ENCODE data around the gene PTGER3. TPM values are rescaled to one million over a fixed set of nuclear protein-coding genes. Genes with fewer than 3 reads are reported as not detected.

Gene PTGER3
- total RNA-seq, 2 experiments from 2014 or later, result not detected

- no peak overlapping the region for H3K4me3 Mint-ChIP-seq
- H3K36me3 Mint-ChIP-seq, result no peaks in the 10 kb centered on the region
- no peak overlapping the region for H3K27ac Mint-ChIP-seq
- peaks cover 25% of the 10 kb centered on the region for H3K27me3 Mint-ChIP-seq
- DNase-seq, result no peak
- H3K4me1 Mint-ChIP-seq, result peaks cover 2% of the 10 kb centered on the region
- no peaks in the 10 kb centered on the region for H3K9me3 Mint-ChIP-seq
Measured at GRCh38 chr1:71037829-71038620, 9.6 kb downstream of the PTGER3 start.

GRCh38 chr1:71037066-71037465, 10.6 kb downstream of the PTGER3 start:
- H3K36me3 Mint-ChIP-seq, result no peaks in the 10 kb centered on the region
- DNase-seq, result no peak
- H3K9me3 Mint-ChIP-seq, result no peaks in the 10 kb centered on the region
- H3K27ac Mint-ChIP-seq, result no peak overlapping the region
- H3K27me3 Mint-ChIP-seq, result peaks cover 25% of the 10 kb centered on the region
- peaks cover 2% of the 10 kb centered on the region for H3K4me1 Mint-ChIP-seq
- no peak overlapping the region for H3K4me3 Mint-ChIP-seq

GRCh38 chr1:71033136-71033535, 14.5 kb downstream of the PTGER3 start:
- H3K4me3 Mint-ChIP-seq, result no peak overlapping the region
- H3K4me1 Mint-ChIP-seq, result no peaks in the 10 kb centered on the region
- no peaks in the 10 kb centered on the region for H3K36me3 Mint-ChIP-seq
- DNase-seq, result no peak
- H3K27ac Mint-ChIP-seq, result no peak overlapping the region
- H3K9me3 Mint-ChIP-seq, result no peaks in the 10 kb centered on the region
- peaks cover 11% of the 10 kb centered on the region for H3K27me3 Mint-ChIP-seq

GRCh38 chr1:71031426-71031825, 16.2 kb downstream of the PTGER3 start:
- DNase-seq, result no peak
- no peak overlapping the region for H3K4me3 Mint-ChIP-seq

GRCh38 chr1:71030026-71030425, 17.6 kb downstream of the PTGER3 start:
- Mint-ChIP-seq H3K36me3 (no peaks in the 10 kb centered on the region), H3K27me3 (peaks cover 4% of the 10 kb centered on the region), H3K4me1 (no peaks in the 10 kb centered on the region), H3K9me3 (no peaks in the 10 kb centered on the region), H3K27ac (no peak overlapping the region), H3K4me3 (no peak overlapping the region)
- DNase-seq, result no peak

More at GRCh38 chr1:71031426-71031825, 16.2 kb downstream of the PTGER3 start:
- Mint-ChIP-seq H3K4me1 (no peaks in the 10 kb centered on the region), H3K36me3 (no peaks in the 10 kb centered on the region), H3K9me3 (no peaks in the 10 kb centered on the region), H3K27ac (no peak overlapping the region), H3K27me3 (peaks cover 11% of the 10 kb centered on the region)

GRCh38 chr1:71028981-71029380, 18.6 kb downstream of the PTGER3 start:
- H3K4me3 Mint-ChIP-seq, result no peak overlapping the region
- no peaks in the 10 kb centered on the region for H3K4me1 Mint-ChIP-seq
- H3K9me3 Mint-ChIP-seq, result no peaks in the 10 kb centered on the region
- H3K36me3 Mint-ChIP-seq, result no peaks in the 10 kb centered on the region
- DNase-seq, result no peak
- peaks cover 4% of the 10 kb centered on the region for H3K27me3 Mint-ChIP-seq
- H3K27ac Mint-ChIP-seq, result no peak overlapping the region

GRCh38 chr1:71027991-71028390, 19.6 kb downstream of the PTGER3 start:
- H3K4me1 Mint-ChIP-seq, result no peaks in the 10 kb centered on the region
- H3K27ac Mint-ChIP-seq, result no peak overlapping the region
- peaks cover 4% of the 10 kb centered on the region for H3K27me3 Mint-ChIP-seq
- H3K9me3 Mint-ChIP-seq, result no peaks in the 10 kb centered on the region
- H3K36me3 Mint-ChIP-seq, result no peaks in the 10 kb centered on the region
- DNase-seq, result no peak
- no peak overlapping the region for H3K4me3 Mint-ChIP-seq

GRCh38 chr1:71026093-71026492, 21.5 kb downstream of the PTGER3 start:
- no peak overlapping the region for H3K4me3 Mint-ChIP-seq
- H3K9me3 Mint-ChIP-seq, result no peaks in the 10 kb centered on the region
- no peaks in the 10 kb centered on the region for H3K4me1 Mint-ChIP-seq
- no peaks in the 10 kb centered on the region for H3K36me3 Mint-ChIP-seq
- H3K27ac Mint-ChIP-seq, result no peak overlapping the region
- no peak for DNase-seq
- peaks cover 4% of the 10 kb centered on the region for H3K27me3 Mint-ChIP-seq

- H3K27ac Mint-ChIP-seq, result no peak overlapping the region
- H3K9me3 Mint-ChIP-seq, result no peaks in the 10 kb centered on the region
- no peaks in the 10 kb centered on the region for H3K4me1 Mint-ChIP-seq
- H3K27me3 Mint-ChIP-seq, result peaks cover 3% of the 10 kb centered on the region
- no peak for DNase-seq
- no peaks in the 10 kb centered on the region for H3K36me3 Mint-ChIP-seq
- H3K4me3 Mint-ChIP-seq, result no peak overlapping the region
Measured at GRCh38 chr1:71023515-71023914, 24.1 kb downstream of the PTGER3 start.

- DNase-seq, result no peak
- Mint-ChIP-seq H3K4me1 (no peaks in the 10 kb centered on the region), H3K27ac (no peak overlapping the region), H3K36me3 (no peaks in the 10 kb centered on the region), H3K4me3 (no peak overlapping the region), H3K9me3 (no peaks in the 10 kb centered on the region), H3K27me3 (no peaks in the 10 kb centered on the region)
Measured at GRCh38 chr1:71019233-71019969, 28.2 kb downstream of the PTGER3 start.

- H3K4me3 Mint-ChIP-seq, result no peak overlapping the region
- no peaks in the 10 kb centered on the region for H3K9me3 Mint-ChIP-seq
- DNase-seq, result no peak
- H3K27me3 Mint-ChIP-seq, result no peaks in the 10 kb centered on the region
- no peaks in the 10 kb centered on the region for H3K4me1 Mint-ChIP-seq
- H3K36me3 Mint-ChIP-seq, result no peaks in the 10 kb centered on the region
- no peak overlapping the region for H3K27ac Mint-ChIP-seq
Measured at GRCh38 chr1:71018791-71019190, 28.8 kb downstream of the PTGER3 start.

- Mint-ChIP-seq H3K4me1 (no peaks in the 10 kb centered on the region), H3K9me3 (no peaks in the 10 kb centered on the region), H3K36me3 (no peaks in the 10 kb centered on the region), H3K27ac (no peak overlapping the region), H3K27me3 (no peaks in the 10 kb centered on the region), H3K4me3 (no peak overlapping the region)
- no peak for DNase-seq
Measured at GRCh38 chr1:71015745-71016144, 31.9 kb downstream of the PTGER3 start.

- H3K9me3 Mint-ChIP-seq, result no peaks in the 10 kb centered on the region
- no peak overlapping the region for H3K4me3 Mint-ChIP-seq
- no peaks in the 10 kb centered on the region for H3K36me3 Mint-ChIP-seq
- H3K4me1 Mint-ChIP-seq, result no peaks in the 10 kb centered on the region
- H3K27me3 Mint-ChIP-seq, result no peaks in the 10 kb centered on the region
- no peak overlapping the region for H3K27ac Mint-ChIP-seq
- DNase-seq, result no peak
Measured at GRCh38 chr1:71014178-71014579, 33.4 kb downstream of the PTGER3 start.

GRCh38 chr1:71002709-71003475, 44.7 kb downstream of the PTGER3 start:
- Mint-ChIP-seq H3K27ac (no peak overlapping the region), H3K36me3 (no peaks in the 10 kb centered on the region), H3K4me3 (no peak overlapping the region), H3K27me3 (peaks cover 9% of the 10 kb centered on the region), H3K4me1 (no peaks in the 10 kb centered on the region), H3K9me3 (no peaks in the 10 kb centered on the region)
- no peak for DNase-seq

GRCh38 chr1:71001624-71002023, 46.0 kb downstream of the PTGER3 start:
- DNase-seq, result no peak
- Mint-ChIP-seq H3K4me1 (no peaks in the 10 kb centered on the region), H3K4me3 (no peak overlapping the region), H3K27ac (no peak overlapping the region), H3K27me3 (peaks cover 9% of the 10 kb centered on the region), H3K9me3 (no peaks in the 10 kb centered on the region), H3K36me3 (no peaks in the 10 kb centered on the region)

Data from activated naive CD8-positive, alpha-beta T cell treated with anti-CD3 and anti-CD28 coated beads for 36 hours (primary cell).